Measurements from ENCODE around the gene GPX1. TPM values are rescaled to one million over a fixed set of nuclear protein-coding genes. Genes with fewer than 3 reads are reported as not detected.
A peak's percentile ranks its signal among the peaks of the same experiment; 100 is the strongest.
"Not testable (repeated sequence)": the region's sequence is repeated elsewhere in the genome, so short reads cannot be mapped to it uniquely, and the experiment has no call there.

Gene GPX1
- total RNA-seq, 1 donor from 2014 or later = 115 TPM

DNA sequence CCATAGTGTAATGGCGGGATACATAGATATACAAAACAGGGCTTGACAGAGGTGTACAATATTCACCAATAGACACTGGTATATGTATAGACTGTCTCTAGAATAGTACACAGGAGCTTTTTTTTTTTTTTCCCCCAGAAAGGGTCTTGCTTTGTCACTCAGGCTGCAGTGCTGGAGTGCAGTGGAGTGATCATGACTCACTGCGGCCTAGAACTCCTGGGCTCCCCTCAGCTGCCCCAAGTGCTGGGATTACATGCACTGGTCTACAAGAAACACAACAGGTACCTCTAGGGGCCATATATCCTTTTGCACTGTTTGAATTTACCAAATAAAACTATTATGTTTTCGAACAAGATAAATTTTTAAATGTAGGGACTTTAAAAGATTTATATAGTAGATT lies 41.3 kb upstream of the GPX1 start:
- no peak for DNase-seq
- Histone ChIP-seq H3K9me3 (replicated peaks) (no peaks in the 10 kb centered on the region), H3K27ac (replicated peaks) (no peak overlapping the region), H3K27me3 (ENCODE audit: low read depth) (no peaks in the 10 kb centered on the region), H3K36me3 (peaks cover 24% of the 10 kb centered on the region), H3K4me3 (no peak overlapping the region), H3K4me1 (peaks cover 96% of the 10 kb centered on the region)
- TF ChIP-seq, protein P1, sequence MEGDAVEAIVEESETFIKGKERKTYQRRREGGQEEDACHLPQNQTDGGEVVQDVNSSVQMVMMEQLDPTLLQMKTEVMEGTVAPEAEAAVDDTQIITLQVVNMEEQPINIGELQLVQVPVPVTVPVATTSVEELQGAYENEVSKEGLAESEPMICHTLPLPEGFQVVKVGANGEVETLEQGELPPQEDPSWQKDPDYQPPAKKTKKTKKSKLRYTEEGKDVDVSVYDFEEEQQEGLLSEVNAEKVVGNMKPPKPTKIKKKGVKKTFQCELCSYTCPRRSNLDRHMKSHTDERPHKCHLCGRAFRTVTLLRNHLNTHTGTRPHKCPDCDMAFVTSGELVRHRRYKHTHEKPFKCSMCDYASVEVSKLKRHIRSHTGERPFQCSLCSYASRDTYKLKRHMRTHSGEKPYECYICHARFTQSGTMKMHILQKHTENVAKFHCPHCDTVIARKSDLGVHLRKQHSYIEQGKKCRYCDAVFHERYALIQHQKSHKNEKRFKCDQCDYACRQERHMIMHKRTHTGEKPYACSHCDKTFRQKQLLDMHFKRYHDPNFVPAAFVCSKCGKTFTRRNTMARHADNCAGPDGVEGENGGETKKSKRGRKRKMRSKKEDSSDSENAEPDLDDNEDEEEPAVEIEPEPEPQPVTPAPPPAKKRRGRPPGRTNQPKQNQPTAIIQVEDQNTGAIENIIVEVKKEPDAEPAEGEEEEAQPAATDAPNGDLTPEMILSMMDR (IDR thresholded peaks at IDR 0.05; ENCODE audit: borderline replicate concordance) = no peak
- intact Hi-C loops (cut with micrococcal nuclease) = no loop called here

DNA sequence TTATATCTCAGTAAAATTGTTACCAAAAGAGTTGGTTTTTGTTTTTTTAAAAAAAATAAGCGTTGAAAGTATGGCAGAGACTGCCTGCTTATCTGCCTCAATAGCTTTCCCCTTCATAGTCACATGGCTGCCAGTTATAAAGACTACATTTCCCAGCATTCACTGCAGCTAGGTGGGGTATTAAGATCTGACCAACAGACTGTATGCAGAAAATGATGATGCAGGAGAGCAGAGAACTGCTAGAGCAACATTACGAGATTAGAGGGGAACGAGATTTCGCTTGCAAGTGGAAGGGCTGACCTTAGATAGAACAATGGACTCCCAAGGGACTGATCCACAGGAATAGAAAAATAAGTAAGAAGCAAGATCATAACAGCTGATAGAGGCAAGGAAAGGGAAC lies 39.3 kb upstream of the GPX1 start:
- peaks cover 96% of the 10 kb centered on the region for H3K4me1 ChIP-seq
- peak overlapping the region; percentile 81 for H3K27ac ChIP-seq (replicated peaks)
- intact Hi-C loops (cut with micrococcal nuclease) = no loop called here
- H3K4me3 ChIP-seq = peak overlapping the region; percentile 27
- no peak for DNase-seq
- H3K36me3 ChIP-seq = peaks cover 14% of the 10 kb centered on the region
- H3K9me3 ChIP-seq (replicated peaks) = no peaks in the 10 kb centered on the region
- TF ChIP-seq, protein P1 (IDR thresholded peaks at IDR 0.05; ENCODE audit: borderline replicate concordance) = no peak
- no peaks in the 10 kb centered on the region for H3K27me3 ChIP-seq (ENCODE audit: low read depth)

DNA sequence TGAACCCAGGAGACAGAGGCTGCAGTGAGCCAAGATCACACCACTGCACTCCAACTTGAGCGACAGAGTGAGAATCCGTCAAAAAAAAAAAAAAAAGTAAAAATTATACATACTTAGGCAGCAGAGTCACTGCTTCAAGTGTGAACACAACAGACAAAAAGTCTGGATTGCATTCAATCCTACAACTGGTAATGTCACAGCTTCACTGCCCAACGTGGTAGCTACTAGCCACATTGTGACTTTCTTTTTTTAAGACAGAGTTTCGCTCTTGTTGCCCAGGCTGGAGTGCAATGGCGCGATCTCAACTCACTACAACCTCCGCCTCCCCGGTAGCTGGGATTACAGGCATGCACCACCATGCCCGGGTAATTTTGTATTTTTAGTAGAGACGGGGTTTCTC lies 33.2 kb upstream of the GPX1 start:
- intact Hi-C loops (cut with micrococcal nuclease); H3K27ac ChIP-seq (replicated peaks); H3K9me3 ChIP-seq (replicated peaks); DNase-seq; H3K36me3 ChIP-seq; H3K4me3 ChIP-seq; H3K27me3 ChIP-seq (ENCODE audit: low read depth): not testable (repeated sequence)
- peaks cover 88% of the 10 kb centered on the region for H3K4me1 ChIP-seq

DNA sequence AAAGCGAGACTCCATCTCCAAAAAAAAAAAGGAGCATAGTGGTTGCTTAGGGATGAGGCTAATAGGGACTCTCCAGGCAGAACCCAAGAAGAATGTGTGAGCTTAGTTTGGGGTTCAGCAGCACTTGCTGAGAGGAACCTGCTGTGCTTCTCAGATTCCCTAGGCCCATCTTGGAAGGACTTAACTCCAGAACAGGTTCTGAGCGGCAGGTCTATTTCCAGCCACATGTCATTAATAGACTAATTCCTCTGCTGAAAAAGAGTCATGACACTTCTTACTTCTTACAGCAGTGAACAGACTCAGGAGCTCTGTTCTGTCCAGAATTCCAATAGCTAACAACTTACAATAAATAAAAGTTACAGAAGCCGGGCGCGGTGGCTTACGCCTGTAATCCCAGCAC lies 31.1 kb upstream of the GPX1 start:
- Histone ChIP-seq H3K27ac (replicated peaks) (no peak overlapping the region), H3K27me3 (ENCODE audit: low read depth) (no peaks in the 10 kb centered on the region), H3K4me1 (peaks cover 86% of the 10 kb centered on the region), H3K9me3 (replicated peaks) (no peaks in the 10 kb centered on the region), H3K36me3 (no peaks in the 10 kb centered on the region), H3K4me3 (no peak overlapping the region)
- TF ChIP-seq, protein P1 (IDR thresholded peaks at IDR 0.05; ENCODE audit: borderline replicate concordance) = no peak
- DNase-seq = no peak
- intact Hi-C loops (cut with micrococcal nuclease) = no loop called here

DNA sequence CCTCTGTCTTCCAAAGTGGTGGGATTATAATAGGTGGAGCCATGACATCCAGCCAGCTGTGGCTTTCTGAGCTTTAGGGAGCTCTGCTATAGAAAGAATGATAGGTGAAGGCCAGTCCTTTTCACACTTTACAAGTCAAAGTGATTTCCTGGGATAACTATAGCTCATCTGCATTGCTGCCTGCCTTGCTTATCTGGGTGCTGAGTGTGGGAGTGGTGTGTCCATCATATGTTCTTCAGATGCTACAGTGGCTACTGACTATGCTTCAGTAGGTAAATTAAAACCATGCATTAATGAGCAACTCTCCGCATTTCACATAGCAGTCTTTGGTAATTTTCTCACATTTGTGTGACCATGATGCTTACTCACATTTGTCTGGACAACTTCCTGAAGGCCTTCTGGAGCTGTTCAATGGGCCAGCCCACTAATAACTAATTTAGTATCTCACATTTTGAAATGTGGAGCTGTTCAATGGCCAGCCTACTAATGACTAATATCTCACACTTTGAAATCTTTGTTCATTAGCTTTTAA lies 30.2 kb upstream of the GPX1 start:
- intact Hi-C loops (cut with micrococcal nuclease) = no loop called here
- TF ChIP-seq, protein P1 (IDR thresholded peaks at IDR 0.05; ENCODE audit: borderline replicate concordance) = no peak
- peaks cover 89% of the 10 kb centered on the region for H3K4me1 ChIP-seq
- no peak overlapping the region for H3K27ac ChIP-seq (replicated peaks)
- H3K4me3 ChIP-seq = no peak overlapping the region
- H3K9me3 ChIP-seq (replicated peaks) = no peaks in the 10 kb centered on the region
- no peaks in the 10 kb centered on the region for H3K27me3 ChIP-seq (ENCODE audit: low read depth)
- H3K36me3 ChIP-seq = no peaks in the 10 kb centered on the region
- DNase-seq = no peak

DNA sequence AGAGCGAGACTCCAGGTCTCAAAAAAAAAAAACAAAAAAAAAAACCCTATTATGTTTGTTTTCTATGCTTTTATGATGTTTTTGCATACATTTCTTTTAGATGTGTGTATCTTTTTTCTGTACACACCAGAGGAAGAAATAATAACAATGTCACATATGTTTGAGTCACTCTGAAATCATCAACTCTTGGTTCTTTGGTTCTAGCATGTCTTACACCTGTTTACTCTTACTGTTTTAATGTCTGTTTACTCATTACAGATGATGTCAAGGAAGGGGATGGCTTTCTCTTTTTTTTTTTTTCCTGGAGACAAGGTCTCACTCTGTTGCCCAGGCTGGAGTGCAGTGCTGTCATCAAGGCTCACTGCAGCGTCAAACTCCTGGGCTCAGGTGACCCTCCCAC lies 29.6 kb upstream of the GPX1 start:
- H3K27me3 ChIP-seq (ENCODE audit: low read depth) = no peaks in the 10 kb centered on the region
- peaks cover 90% of the 10 kb centered on the region for H3K4me1 ChIP-seq
- H3K36me3 ChIP-seq = no peaks in the 10 kb centered on the region
- no peak overlapping the region for H3K27ac ChIP-seq (replicated peaks)
- intact Hi-C loops (cut with micrococcal nuclease) = no loop called here
- no peaks in the 10 kb centered on the region for H3K9me3 ChIP-seq (replicated peaks)
- H3K4me3 ChIP-seq = no peak overlapping the region
- no peak for DNase-seq
- TF ChIP-seq, protein P1 (IDR thresholded peaks at IDR 0.05; ENCODE audit: borderline replicate concordance) = no peak

Data from left ventricle myocardium inferior (tissue), 1 donor.